LNCAP (cell line): Measurements from ENCODE around the gene TUBGCP3.

Experiments used
- TF ChIP-seq, protein P1 (sequence below): fragments of 450-650 bp; IDR thresholded peaks from 2 replicates; pipeline ENCODE4 v1.5.1; 2017; ENCODE audit warnings: mild to moderate bottlenecking

The TUBGCP3 gene

GRCh38 chr13:112454648-112455334 lies 133.2 kb downstream of the TUBGCP3 start:
- TF ChIP-seq, protein P1, sequence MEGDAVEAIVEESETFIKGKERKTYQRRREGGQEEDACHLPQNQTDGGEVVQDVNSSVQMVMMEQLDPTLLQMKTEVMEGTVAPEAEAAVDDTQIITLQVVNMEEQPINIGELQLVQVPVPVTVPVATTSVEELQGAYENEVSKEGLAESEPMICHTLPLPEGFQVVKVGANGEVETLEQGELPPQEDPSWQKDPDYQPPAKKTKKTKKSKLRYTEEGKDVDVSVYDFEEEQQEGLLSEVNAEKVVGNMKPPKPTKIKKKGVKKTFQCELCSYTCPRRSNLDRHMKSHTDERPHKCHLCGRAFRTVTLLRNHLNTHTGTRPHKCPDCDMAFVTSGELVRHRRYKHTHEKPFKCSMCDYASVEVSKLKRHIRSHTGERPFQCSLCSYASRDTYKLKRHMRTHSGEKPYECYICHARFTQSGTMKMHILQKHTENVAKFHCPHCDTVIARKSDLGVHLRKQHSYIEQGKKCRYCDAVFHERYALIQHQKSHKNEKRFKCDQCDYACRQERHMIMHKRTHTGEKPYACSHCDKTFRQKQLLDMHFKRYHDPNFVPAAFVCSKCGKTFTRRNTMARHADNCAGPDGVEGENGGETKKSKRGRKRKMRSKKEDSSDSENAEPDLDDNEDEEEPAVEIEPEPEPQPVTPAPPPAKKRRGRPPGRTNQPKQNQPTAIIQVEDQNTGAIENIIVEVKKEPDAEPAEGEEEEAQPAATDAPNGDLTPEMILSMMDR, result no peak

GRCh38 chr13:112453874-112454647 lies 133.9 kb downstream of the TUBGCP3 start:
- TF ChIP-seq, protein P1, result no peak

DNA sequence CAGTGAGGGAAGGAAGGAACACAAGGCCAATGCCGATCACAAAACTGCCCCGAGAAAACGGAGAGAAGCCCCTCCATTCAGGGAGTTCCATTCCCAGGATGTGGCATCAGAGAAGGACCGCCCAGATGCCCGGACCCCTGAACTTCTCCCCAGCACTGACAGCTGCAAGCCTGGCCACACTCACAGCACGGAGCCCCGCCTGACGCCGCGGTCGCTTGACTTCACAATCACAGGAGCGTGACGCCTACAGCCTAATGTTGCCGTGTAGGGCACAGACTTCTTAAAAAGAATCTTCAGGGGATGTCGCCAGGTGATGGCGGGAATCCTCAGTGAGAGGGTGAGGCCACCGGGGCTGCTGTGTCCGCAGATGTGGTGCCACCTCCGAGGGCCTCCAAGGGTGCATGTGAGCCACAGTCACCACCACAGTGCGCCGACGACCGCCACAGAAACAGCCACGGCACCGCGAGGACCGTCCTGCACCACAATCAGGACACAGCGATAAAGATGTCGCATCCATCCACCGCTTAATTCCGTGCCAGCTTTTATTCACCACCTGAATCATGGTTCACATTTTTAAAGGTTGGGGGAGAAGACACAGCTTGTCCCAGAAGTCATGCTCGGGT lies 134.6 kb downstream of the TUBGCP3 start:
- TF ChIP-seq, protein P1, result no peak

- TF ChIP-seq, protein P1, result no peak
Observed at GRCh38 chr13:112452380-112453206, 135.4 kb downstream of the TUBGCP3 start.

GRCh38 chr13:112451512-112452379 lies 136.2 kb downstream of the TUBGCP3 start:
- TF ChIP-seq, protein P1, result no peak

DNA sequence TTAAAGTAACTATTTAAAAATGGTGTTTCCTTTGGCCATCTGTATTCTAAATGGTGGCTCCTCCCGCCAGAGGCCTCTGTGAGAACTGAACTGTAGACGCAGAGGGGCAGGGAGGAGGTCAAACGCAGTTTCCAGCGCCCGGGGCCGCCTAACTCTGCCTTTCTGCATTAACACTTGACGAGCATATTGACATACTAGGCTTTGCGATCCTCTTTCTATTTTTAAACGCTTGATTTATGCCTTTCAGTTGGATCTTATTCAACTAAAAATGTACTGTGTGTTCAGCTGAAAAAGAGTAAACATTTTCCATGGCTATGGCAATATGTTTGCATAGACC lies 137.1 kb downstream of the TUBGCP3 start:
- TF ChIP-seq, protein P1, result no peak
